SK-N-MC (cell line): ENCODE measurements around the gene OTP.

ENCODE experiments used
- EZH2 ChIP-seq: fragments of 200-600 bp; sonication (generic); IDR thresholded peaks from one replicate; pipeline ENCODE4 v1.6.1; 2017; ENCODE audit warnings: antibody characterized with exemption
- FOXP2 ChIP-seq: optimal IDR thresholded peaks from 2 replicates; pipeline ENCODE3; 2011; ENCODE audit warnings: mild to moderate bottlenecking, moderate library complexity; ENCODE audit not compliant: insufficient read depth; ENCODE audit errors: extremely low read length, control extremely low read depth
- POLR2AphosphoS5 ChIP-seq: IDR thresholded peaks from 2 replicates; pipeline ENCODE4 v1.6.1; 2012; ENCODE audit warnings: mild to moderate bottlenecking, low read depth, low read length, borderline replicate concordance

GRCh38 chr5:77635917-77636640 lies 2.4 kb downstream of the OTP start:
- TF ChIP-seq EZH2 (no peak), POLR2AphosphoS5 (no peak), FOXP2 (no peak)
